NCI-H1417 (cell line): ENCODE results near the gene PAN3.
"Not testable (repeated sequence)": the region's sequence is repeated elsewhere in the genome, so short reads cannot be mapped to it uniquely, and the experiment has no call there.

Experiments
- DNase-seq, 3 experiments: peaks; one replicate each; lab custom pipeline; 2025; lab: John Stamatoyannopoulos, UW

PAN3 gene

DNA sequence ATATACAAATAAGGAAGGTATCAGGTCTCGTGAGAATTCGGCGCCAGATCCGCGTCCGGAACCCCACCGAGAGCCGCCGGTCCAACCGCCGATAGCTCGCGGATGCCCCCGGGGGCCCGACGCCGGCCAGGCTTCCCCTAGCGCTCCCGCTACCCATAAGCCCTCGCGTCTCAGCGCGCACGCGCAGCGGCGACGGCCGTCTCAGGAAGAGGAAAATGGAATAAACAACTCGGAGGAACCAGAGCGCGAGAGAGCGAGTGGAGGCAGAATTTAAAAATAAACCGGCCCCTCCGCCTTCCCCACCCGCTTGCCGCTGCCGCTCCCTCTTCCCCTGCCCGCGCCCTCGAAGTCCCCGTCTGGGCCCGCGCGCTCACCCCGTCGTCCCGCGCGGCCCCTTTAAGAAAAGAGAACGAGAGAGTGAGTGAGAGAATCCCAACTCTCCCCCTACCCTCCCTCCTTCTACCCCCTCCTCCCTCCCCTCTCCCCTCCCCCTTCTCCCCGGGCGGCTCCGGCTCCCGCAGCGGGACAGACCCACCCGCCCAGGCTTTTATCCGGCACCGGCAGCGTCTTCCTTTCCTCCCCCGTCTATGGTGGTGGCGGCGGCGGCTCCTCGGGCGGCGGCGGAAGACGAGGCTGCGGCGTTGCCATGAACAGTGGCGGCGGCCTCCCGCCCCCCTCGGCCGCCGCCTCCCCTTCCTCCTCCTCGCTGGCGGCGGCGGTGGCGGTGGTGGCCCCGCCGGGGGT is at the start of gene PAN3:
PAN3 (plus strand) TSS at position 534 of the 744 bp plus-strand sequence; CDS start at position 647, 113 bp downstream.
- peak; percentile 80 to 92 (median 86) for DNase-seq

GRCh38 chr13:28089065-28089464 is 49.3 kb upstream of the PAN3 start:
- no peak for DNase-seq

- no peak for DNase-seq
Measured at GRCh38 chr13:28092431-28092830, 45.9 kb upstream of the PAN3 start.

DNA sequence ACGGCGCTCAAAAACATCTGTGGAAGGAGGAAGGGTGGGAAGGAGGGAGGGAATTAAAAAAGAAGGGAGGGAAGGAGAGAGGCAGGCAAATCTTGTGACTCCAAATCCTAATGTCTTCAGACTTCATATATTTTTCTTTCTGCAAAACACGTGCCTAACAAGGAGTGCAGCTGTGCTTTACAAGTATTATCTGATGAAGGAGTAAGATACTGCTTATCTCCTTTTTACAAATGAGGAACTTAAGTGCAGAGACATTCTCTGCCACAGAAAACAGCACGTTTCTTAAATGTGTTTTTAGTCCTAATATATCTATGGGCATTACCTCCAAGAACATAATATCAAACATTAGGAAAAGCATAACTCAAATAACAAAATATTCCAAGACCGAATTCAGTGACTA is 44.5 kb upstream of the PAN3 start:
- no peak for DNase-seq

GRCh38 chr13:28094306-28094705 is 44.0 kb upstream of the PAN3 start:
- no peak for DNase-seq

DNA sequence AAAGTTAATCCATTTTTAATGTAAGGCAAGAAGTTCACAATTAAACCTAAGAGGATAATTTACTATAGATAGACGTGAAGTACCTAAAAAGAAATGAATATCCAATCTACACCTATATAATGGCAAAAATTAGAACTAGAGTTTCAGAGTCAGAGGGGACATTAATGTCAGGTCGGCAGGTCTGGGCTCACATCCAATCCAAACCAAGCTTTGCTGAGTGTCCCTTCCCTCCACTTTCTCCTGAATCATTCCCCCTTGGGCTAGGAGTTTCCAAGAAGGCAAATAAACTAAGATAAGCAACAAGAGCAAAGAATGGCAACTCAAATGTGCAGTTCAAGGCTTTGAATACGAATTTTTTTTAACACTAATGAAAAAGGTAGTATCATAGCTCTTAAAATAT is 40.8 kb upstream of the PAN3 start:
- no peak for DNase-seq

DNA sequence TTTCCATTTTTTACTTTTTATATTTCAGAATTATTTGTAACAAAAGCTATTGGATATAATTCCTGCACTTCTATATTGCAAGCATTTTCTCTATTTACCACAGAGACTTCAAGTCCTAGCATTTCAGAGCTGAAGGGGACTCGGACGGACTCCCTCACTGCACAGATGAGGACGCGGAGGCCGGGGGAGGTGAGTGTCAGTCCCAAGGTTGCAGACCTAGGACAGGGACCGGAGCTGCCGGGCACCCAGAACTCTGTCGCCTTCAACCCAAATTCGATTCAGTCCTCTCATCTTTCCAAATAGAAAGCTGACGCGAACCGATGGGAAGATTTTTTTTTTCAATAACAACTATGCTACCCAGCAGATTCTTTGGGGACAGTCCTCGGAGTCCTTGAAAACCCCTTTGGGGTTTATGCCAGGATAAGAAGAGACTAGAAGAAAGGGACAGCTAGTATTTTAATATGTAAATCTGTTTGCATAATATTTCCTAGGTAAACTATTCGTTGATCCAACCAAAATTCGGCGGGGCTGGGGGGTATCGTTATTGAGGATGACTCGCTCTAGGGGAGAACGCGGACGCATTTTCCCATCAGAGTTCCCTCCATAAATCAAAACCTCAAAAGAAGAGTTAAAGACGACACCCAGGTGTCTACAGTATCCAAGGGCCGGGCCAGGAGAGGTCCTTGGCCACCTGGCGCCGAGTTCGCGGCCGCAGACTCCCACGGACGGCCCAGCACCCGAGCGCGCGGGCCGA is 38.8 kb upstream of the PAN3 start:
- no peak for DNase-seq

GRCh38 chr13:28100150-28101121 is 37.9 kb upstream of the PAN3 start, which contains the start of gene FLT3:
TSS of gene FLT3 (minus strand) at chr13:28100576. CDS start at chr13:28100510, 66 bp downstream.
- peak; percentile 14 to 32 (median 23) for DNase-seq

DNA sequence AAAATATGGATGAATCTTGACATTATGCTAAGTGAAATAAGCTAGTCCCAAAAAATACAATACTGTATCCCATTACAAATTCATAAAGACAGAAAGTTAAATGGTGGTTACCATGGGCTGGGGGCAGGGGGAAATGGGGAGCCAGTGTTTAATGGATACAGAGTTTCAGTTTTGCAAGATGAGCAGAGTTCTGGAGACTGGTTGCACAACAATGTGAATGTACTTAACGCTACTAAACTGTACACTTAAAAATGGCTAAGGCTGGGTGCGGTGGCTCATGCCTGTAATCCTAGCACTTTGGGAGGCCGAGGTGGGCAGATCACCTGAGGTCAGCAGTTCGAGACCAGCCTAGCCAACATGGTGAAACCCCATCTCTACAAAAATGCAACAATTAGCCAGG is 36.5 kb upstream of the PAN3 start:
- DNase-seq: not testable (repeated sequence)

DNA sequence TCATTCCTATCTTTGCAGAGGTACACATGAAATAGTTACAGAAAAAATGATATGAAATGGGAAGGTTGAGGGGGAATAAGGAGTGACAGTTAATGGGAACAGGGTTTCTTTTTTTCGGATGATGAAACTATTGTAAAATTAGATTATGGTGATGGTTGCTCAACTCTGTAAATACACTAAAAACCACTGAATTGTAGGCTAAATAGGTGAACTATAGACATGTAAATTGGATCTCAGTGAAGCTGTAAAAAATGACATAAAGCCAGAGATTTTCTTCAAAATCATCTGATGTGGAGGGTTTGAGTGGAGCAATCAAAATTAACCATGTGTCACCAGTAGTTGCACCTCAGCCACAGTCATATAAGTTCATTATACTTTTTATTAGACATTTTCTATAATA is 31.4 kb upstream of the PAN3 start:
- no peak for DNase-seq

DNA sequence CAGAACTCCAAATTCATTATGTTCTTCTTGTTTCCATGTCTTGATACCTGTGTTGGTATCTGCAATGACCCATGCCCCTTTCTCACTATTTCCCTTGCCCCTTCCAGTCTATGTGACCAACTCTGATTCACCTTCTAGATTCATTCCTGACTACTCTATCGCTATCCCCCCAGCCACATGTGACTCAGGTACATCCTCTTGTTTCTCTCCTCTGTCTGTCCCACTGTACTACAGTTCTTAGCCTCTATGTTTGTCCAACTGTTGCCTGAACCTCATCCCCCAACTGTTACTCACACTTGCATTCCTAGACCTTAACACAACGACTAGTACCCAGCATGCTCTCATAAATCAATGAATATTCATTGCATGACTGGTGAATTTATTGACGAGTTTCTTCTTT is 27.9 kb upstream of the PAN3 start:
- no peak for DNase-seq

GRCh38 chr13:28116736-28117135 is 21.6 kb upstream of the PAN3 start:
- no peak for DNase-seq

DNA sequence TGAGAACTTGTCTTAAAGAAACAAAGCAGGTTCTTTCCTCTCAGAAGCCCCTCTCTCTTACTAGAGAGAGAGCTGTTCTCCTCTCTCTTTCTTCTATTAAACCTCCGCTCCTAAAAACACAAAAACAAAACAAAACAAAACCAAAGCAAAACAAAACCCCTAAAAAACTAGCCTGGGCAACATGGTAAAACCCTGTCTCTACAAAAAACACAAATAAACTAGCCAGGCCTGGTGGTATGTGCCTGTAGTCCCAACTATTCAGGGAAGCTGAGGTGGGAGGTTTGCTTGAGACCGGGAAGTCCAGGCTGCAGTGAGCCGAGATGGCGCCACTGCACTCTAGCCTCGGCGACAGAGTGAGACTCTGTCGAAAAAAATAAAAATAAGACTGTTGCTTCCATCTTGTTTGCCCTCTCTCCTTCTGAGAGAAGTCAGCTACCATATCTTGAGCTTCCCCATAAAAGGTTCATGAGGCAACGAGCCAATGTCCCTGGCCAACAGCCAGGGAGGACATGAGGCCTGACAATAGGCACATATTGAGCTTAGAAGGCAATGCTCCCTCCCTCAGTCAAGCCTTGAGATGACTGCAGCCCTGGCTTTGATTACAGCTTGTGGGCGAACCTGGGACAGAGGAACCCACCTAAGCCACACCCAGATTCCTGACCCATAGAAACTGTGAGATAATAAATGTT is 20.5 kb upstream of the PAN3 start:
- no peak for DNase-seq

DNA sequence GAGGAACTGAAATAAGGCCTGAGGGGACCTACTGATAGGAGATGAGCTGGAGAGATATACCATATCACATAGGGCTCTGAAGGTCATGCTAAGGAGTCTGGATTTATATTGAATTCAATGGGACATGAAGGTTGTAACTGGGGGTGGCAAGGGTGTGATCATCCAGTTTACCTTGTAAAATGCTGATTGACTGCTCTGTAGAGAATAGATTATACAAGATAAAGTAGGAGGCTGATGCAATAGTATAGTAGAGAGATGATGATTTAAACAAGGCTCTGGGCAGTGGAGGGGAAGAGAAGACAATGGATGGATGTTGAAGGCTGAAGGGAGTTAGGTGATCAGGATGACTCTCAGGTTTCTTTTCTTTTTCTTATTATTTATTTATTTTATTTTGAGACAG is 18.0 kb upstream of the PAN3 start:
- DNase-seq: no peak

DNA sequence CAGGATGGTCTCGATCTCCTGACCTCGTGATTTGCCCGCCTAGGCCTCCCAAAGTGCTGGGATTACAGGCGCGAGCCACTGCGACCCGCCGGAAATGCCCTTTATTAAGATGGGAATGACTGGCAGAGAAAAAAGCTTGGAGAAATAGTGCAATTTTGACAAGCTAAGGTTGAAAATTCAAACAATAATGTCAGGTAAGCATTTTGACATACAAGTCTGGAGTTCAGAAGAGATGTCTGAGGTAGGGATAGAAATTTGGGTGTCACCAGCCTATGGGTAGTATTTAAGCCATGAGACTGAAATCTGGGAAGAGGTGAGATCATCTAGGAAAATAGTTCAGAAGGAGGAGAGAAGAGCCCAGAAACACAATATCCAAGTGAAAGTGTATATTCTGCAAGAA is 17.1 kb upstream of the PAN3 start:
- no peak for DNase-seq

GRCh38 chr13:28128030-28128429 is 10.3 kb upstream of the PAN3 start:
- DNase-seq: no peak

- DNase-seq: no peak
Measured at GRCh38 chr13:28128926-28129325, 9.4 kb upstream of the PAN3 start.

DNA sequence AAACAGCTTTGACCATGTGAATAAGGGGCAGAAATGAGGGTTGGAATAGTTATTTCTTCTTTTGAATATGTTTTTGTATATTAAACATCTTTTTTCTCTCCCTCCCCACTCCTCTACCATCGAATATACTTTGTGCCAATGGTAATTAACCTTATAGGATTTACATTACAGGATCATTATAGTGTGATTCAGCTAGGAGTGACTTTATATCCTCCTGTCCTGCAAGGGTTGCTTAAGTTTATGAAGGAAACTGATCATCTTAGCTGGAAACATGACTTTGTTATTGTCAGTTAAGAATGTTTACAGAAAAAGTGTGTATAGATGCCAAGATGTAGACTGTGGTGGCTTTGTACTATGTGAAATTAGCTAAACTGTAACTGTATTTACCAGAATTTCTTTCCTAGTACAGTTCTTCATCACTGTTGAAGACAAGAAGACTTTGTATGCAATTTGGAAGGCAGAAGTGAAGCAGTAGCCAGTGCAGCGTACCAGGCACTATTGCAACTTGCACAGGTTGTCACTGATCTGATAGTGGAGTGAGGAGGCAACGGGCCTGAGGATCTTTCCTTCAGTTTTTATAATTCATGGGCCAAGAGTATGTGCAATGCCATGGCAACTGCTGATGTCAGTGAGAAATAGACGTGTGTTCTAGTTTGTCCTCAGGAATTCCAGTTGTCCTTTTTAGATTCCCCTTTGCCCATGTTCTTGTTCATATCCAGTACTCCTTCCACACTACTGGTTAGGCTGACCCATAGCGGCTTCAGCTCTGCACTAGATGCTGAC is 8.2 kb upstream of the PAN3 start:
- no peak for DNase-seq

GRCh38 chr13:28131646-28132045 is 6.7 kb upstream of the PAN3 start:
- DNase-seq: no peak

- DNase-seq: peak in 2 of 3 experiments; percentile 8 to 47
Measured at GRCh38 chr13:28136916-28137315, 1.4 kb upstream of the PAN3 start.

GRCh38 chr13:28137596-28137995 is 749 bp upstream of the PAN3 start:
- peak in 2 of 3 experiments; percentile 69 to 84 for DNase-seq
